Caco-2 (cell line): ENCODE data around the gene METTL25. TPM values are rescaled to one million over a fixed set of nuclear protein-coding genes. Genes with fewer than 3 reads are reported as not detected.

Experiments used
- BruUV-seq: library from RNA; stranded (reverse); fragments of 400-500 nt; replicated peaks from 2 replicates; lab custom pipeline; 2021; lab: Mats Ljungman, UMichigan
- CTCF ChIA-PET: fragments of 300-600 bp; sonication (Branson Sonifier 250); formaldehyde crosslinking; loops from one replicate; lab custom pipeline; 2022; ENCODE audit warnings: antibody characterized with exemption; lab: Charles Lee
- POLR2A ChIA-PET: fragments of 300-600 bp; sonication (Branson Sonifier 250); formaldehyde crosslinking; loops from one replicate; lab custom pipeline; 2022; ENCODE audit warnings: antibody characterized with exemption; lab: Charles Lee
- DNase-seq, 2 experiments: peaks; one replicate each; pipeline versions ENCODE4 v3.0.0 to v3.0.0-alpha.2; 2020 to 2022
- H3K27me3 ChIP-seq: replicated peaks from 2 replicates; pipeline ENCODE4 v1.6.0; 2011; ENCODE audit warnings: low read length; ENCODE audit not compliant: control insufficient read depth, insufficient read depth
- H3K36me3 ChIP-seq: 2 replicates; pipeline ENCODE4 v1.5.1; 2011; ENCODE audit warnings: low read length; ENCODE audit not compliant: control insufficient read depth, insufficient read depth
- H3K4me1 ChIP-seq: fragments of 250-450 bp; sonication (Bioruptor Pico); 2 replicates; pipeline ENCODE4 v1.5.1; 2020; ENCODE audit warnings: mild to moderate bottlenecking
- H3K4me3 ChIP-seq: 2 replicates; pipeline ENCODE4 v1.5.1; 2011; ENCODE audit warnings: low read depth, mild to moderate bottlenecking, control low read depth, low read length
- H3K9me3 ChIP-seq: fragments of 250-450 bp; sonication (Bioruptor Pico); 2 replicates; pipeline ENCODE4 v1.5.1; 2020; ENCODE audit warnings: mild to moderate bottlenecking, moderate library complexity
- H3K27ac Mint-ChIP-seq: one replicate; pipeline ENCODE4 v1.8.0; 2022; ENCODE audit warnings: mixed read lengths; ENCODE audit not compliant: unreplicated experiment
- H3K27me3 Mint-ChIP-seq: one replicate; pipeline ENCODE4 v1.8.0; 2022; ENCODE audit warnings: mixed read lengths; ENCODE audit not compliant: insufficient read depth, unreplicated experiment
- H3K36me3 Mint-ChIP-seq: one replicate; pipeline ENCODE4 v1.8.0; 2022; ENCODE audit warnings: mild to moderate bottlenecking, mixed read lengths; ENCODE audit not compliant: insufficient read depth, unreplicated experiment
- H3K4me1 Mint-ChIP-seq: one replicate; pipeline ENCODE4 v1.8.0; 2022; ENCODE audit warnings: low read depth, mixed read lengths; ENCODE audit not compliant: unreplicated experiment
- H3K4me3 Mint-ChIP-seq: one replicate; pipeline ENCODE4 v1.8.0; 2022; ENCODE audit warnings: mild to moderate bottlenecking, moderate library complexity, mixed read lengths; ENCODE audit not compliant: unreplicated experiment
- H3K9me3 Mint-ChIP-seq: one replicate; pipeline ENCODE4 v1.8.0; 2022; ENCODE audit warnings: mixed read lengths; ENCODE audit not compliant: unreplicated experiment
- intact Hi-C: fragments of 100-400 bp; cut with micrococcal nuclease; formaldehyde crosslinking; loops from one replicate; pipeline ENCODE4 v1.10.0; 2022; ENCODE audit not compliant: unreplicated experiment
- total RNA-seq: library from RNA; stranded (reverse); gene quantifications from 2 replicates; pipeline ENCODE4 v1.2.3, GENCODE V29; 2022
- TF ChIP-seq, protein P1 (sequence below), 2 experiments: fragments of 200-600 bp in 1 of 2; IDR thresholded peaks; 1 replicate in 1 of 2; 2 replicates in 1 of 2; pipeline versions ENCODE4 v1.5.1 to v1.8.0; 2011 to 2022; ENCODE audit warnings: antibody characterized with exemption in 1 of 2, control low read depth in 1 of 2, inconsistent platforms in 1 of 2, low read depth in 1 of 2, low read length in 1 of 2, mild to moderate bottlenecking in 1 of 2, moderate library complexity in 1 of 2; ENCODE audit not compliant: insufficient read depth in 1 of 2, severe bottlenecking in 1 of 2, unreplicated experiment in 1 of 2

Gene METTL25
- total RNA-seq, 1 experiment from 2014 or later: 8.4 TPM

DNA sequence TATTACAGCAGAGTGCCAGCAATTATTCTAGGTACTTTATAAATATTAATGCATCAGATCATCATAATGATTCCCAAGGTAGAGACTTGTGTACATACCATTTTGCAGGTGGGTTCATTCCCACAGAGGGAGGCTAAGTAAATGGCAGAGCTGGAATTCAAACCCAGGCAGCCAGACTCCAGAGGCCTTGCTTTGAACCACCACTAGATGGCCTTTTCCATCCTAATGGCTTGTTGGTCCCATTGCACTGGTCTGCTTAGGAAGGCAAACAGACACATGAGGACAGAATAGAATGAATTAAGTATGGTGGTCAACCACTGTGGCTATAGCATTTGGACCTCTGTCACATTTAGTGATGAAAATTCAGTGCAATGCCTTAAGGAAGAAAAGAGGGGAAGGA lies 158.7 kb downstream of the METTL25 start:
- intact Hi-C loops: loop anchor here (2.0 kb wide), 1 partner anchor 132 kb away; no protein-coding TSS in a partner anchor
- Histone ChIP-seq H3K36me3 (no peaks in the 10 kb centered on the region), H3K9me3 (no peaks in the 10 kb centered on the region), H3K4me3 (no peak overlapping the region), H3K4me1 (no peaks in the 10 kb centered on the region), H3K27me3 (no peaks in the 10 kb centered on the region)
- peak; percentile 33 to 41 for DNase-seq
- Mint-ChIP-seq H3K9me3 (no peaks in the 10 kb centered on the region), H3K27ac (no peak overlapping the region), H3K4me3 (no peak overlapping the region), H3K36me3 (no peaks in the 10 kb centered on the region), H3K4me1 (no peaks in the 10 kb centered on the region), H3K27me3 (no peaks in the 10 kb centered on the region)
- ChIA-PET CTCF (interaction anchor here (1.2 to 1.5 kb wide), 2 partner anchors 11 to 132 kb away, joined by 3 to 5 read pairs; no protein-coding TSS in a partner anchor), POLR2A (no interaction called here)
- BruUV-seq: no TSS peak
- TF ChIP-seq, protein P1, sequence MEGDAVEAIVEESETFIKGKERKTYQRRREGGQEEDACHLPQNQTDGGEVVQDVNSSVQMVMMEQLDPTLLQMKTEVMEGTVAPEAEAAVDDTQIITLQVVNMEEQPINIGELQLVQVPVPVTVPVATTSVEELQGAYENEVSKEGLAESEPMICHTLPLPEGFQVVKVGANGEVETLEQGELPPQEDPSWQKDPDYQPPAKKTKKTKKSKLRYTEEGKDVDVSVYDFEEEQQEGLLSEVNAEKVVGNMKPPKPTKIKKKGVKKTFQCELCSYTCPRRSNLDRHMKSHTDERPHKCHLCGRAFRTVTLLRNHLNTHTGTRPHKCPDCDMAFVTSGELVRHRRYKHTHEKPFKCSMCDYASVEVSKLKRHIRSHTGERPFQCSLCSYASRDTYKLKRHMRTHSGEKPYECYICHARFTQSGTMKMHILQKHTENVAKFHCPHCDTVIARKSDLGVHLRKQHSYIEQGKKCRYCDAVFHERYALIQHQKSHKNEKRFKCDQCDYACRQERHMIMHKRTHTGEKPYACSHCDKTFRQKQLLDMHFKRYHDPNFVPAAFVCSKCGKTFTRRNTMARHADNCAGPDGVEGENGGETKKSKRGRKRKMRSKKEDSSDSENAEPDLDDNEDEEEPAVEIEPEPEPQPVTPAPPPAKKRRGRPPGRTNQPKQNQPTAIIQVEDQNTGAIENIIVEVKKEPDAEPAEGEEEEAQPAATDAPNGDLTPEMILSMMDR (IDR thresholded peaks at IDR 0.05; ENCODE audit: insufficient read depth in 1 of 2, low read depth in 1 of 2, low read length in 1 of 2, severe bottlenecking in 1 of 2, unreplicated experiment in 1 of 2): peak; percentile 47 to 72

DNA sequence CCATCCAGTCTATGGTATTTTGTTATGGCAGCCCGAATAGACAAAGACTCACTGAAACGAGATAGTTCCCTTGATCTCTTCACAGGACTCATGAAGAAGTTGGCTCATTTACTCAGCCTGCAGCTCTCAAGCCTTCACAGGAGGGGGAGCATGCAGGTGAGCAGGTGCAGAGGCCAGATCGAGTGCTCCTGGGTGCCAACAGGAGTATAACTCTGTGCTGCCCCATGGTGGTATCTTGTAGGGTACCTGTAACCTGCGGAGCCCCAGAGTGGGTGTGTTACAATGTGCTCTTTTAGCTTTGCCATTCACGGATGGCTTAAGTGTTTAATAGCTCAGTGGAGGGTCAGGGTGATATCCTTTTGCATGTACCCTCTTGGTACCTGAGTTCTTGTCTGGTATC lies 159.5 kb downstream of the METTL25 start:
- Mint-ChIP-seq H3K9me3 (no peaks in the 10 kb centered on the region), H3K4me1 (no peaks in the 10 kb centered on the region), H3K4me3 (no peak overlapping the region), H3K27ac (no peak overlapping the region), H3K27me3 (no peaks in the 10 kb centered on the region), H3K36me3 (no peaks in the 10 kb centered on the region)
- TF ChIP-seq, protein P1 (IDR thresholded peaks at IDR 0.05; ENCODE audit: insufficient read depth in 1 of 2, low read depth in 1 of 2, low read length in 1 of 2, severe bottlenecking in 1 of 2, unreplicated experiment in 1 of 2): no peak
- peak in 1 of 2 experiments; percentile 2 for DNase-seq
- CTCF ChIA-PET: interaction anchor here (0.7 to 1.5 kb wide), 2 partner anchors 133 to 295 kb away, joined by 3 read pairs; no protein-coding TSS in a partner anchor
- H3K9me3 ChIP-seq: no peaks in the 10 kb centered on the region
- no peak overlapping the region for H3K4me3 ChIP-seq
- H3K27me3 ChIP-seq: no peaks in the 10 kb centered on the region
- no TSS peak for BruUV-seq
- no peaks in the 10 kb centered on the region for H3K4me1 ChIP-seq
- POLR2A ChIA-PET: no interaction called here
- intact Hi-C loops: loop anchor here (2.0 kb wide), 1 partner anchor 133 kb away; no protein-coding TSS in a partner anchor
- H3K36me3 ChIP-seq: no peaks in the 10 kb centered on the region

DNA sequence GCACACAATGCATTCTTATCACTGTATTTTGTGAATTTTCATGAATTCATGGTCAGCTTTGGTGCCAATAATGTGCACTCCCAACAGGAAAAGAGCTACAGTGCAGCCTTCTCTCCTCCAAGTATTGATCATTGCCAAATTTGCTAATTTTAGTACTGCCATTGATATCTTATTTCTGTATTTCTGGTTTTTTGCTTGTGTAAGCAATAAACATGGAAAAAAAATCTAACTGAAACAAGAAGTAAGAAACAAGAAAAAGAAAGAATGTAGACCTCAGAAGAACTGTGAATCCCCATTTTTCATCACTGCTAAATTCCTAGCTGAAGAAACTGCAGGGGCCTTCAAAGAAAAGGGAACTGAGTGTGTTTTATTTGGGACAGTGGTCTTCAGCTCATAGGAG lies 161.2 kb downstream of the METTL25 start:
- H3K27me3 ChIP-seq: no peaks in the 10 kb centered on the region
- no peaks in the 10 kb centered on the region for H3K36me3 Mint-ChIP-seq
- no peaks in the 10 kb centered on the region for H3K27me3 Mint-ChIP-seq
- TF ChIP-seq, protein P1 (IDR thresholded peaks at IDR 0.05; ENCODE audit: insufficient read depth in 1 of 2, low read depth in 1 of 2, low read length in 1 of 2, severe bottlenecking in 1 of 2, unreplicated experiment in 1 of 2): no peak
- CTCF ChIA-PET: interaction anchor here (0.6 kb wide), 1 partner anchor 35 kb away, joined by 4 read pairs; no protein-coding TSS in a partner anchor
- no peaks in the 10 kb centered on the region for H3K9me3 Mint-ChIP-seq
- no peak overlapping the region for H3K4me3 ChIP-seq
- no peak overlapping the region for H3K27ac Mint-ChIP-seq
- H3K4me1 ChIP-seq: peaks cover 4% of the 10 kb centered on the region
- peaks cover 9% of the 10 kb centered on the region for H3K4me1 Mint-ChIP-seq
- no peak for DNase-seq
- BruUV-seq: no TSS peak
- no peak overlapping the region for H3K4me3 Mint-ChIP-seq
- intact Hi-C loops: no loop called here
- no peaks in the 10 kb centered on the region for H3K36me3 ChIP-seq
- H3K9me3 ChIP-seq: no peaks in the 10 kb centered on the region
- POLR2A ChIA-PET: no interaction called here
